ENCODE measurements around the gene KMT2A.
A peak's percentile ranks its signal among the peaks of the same experiment; 100 is the strongest.
"Not testable (repeated sequence)": the region's sequence is repeated elsewhere in the genome, so short reads cannot be mapped to it uniquely, and the experiment has no call there.

KMT2A gene

GRCh38 chr11:118435893-118436624 lies at the start of gene KMT2A:
Gene KMT2A, plus strand, starts transcription at chr11:118436492. Its CDS starts 21 bp downstream, at chr11:118436513.
- DNase-seq (ENCODE audit: low spot score): peak; percentile 100

DNA sequence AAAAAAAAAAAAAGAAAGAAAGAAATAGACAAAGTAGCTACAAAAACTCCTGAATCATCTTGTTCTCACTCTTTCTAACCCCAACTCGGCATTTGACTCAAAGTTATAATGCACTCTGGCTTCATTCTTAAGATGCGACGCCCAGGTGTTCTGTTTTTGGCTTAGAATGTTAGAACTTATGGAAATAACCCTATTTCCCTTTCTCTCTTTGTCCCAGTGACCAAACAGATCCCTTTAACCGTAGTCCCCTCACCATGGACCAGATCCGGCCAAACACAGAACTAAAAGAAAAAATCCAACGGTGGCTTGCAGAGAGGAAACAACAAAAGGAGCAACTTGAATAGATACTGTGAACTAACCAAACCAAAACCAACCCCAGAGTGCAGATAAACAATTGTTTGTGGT lies 40.2 kb upstream of the KMT2A start:
- DNase-seq (ENCODE audit: low spot score): no peak

- DNase-seq (ENCODE audit: low spot score): no peak
These were observed 38.8 kb upstream of the KMT2A start for GRCh38 chr11:118397448-118397847.

GRCh38 chr11:118398791-118399559 lies 37.3 kb upstream of the KMT2A start:
- no peak for DNase-seq (ENCODE audit: low spot score)

- DNase-seq (ENCODE audit: low spot score): peak; percentile 91
These were observed 35.0 kb upstream of the KMT2A start, which contains the start of gene ATP5MG for GRCh38 chr11:118401151-118401879. Gene ATP5MG, plus strand, starts transcription at chr11:118401606. Its CDS starts 60 bp downstream, at chr11:118401666.

DNA sequence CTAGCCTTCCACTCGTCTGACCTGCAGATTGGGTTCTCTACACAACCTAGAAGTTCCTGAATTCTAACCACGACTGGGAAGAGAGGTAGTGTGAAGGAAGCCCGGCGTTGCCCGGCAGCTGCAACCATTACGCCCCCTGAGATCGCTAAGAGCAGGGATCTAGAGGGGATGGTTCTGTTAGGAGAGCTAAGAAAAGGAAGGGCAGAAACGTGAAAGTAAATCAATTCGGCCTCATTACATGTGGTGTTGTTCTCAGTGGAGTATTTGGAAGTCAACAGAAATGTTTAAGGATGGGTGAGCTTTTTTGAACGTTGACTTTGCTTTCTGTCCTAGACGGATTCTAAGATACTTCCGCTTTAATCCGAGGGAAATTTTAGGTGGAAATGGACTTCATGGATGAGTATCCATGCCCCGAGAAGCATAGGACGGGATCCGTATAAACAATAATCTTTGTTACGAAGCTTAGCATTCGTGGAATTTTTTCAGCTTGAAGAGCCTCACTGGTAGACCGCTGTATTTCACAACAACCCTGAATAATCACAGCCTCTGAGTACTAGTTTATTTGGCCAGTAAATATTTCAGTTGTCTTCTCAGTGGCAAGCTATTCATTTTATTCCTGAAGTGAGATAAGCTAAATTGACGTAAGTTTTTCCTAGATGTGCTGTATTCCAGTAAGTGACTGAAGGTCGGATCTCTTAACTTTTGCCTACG lies 34.3 kb upstream of the KMT2A start:
- DNase-seq (ENCODE audit: low spot score): no peak

DNA sequence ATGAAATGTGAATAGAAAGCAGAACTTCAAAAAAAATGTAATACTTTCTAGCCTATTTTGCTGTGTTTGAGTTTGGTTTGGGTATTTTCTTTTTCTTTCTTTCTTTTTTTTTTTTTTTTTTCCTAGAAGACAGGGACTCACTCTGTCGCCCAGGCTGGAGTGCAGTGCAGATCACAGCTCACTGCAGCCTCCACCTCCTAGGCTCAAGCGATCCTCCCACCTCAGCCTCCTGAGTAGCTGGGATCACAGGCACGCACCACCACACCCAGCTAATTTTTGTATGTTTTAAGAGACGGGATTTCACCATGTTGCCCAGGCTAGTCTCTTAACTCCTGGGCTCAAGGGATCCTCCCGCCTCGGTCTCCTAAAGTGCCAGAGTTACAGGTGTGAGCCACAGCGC lies 33.7 kb upstream of the KMT2A start:
- DNase-seq (ENCODE audit: low spot score): not testable (repeated sequence)

GRCh38 chr11:118406599-118407166 lies 29.6 kb upstream of the KMT2A start:
- no peak for DNase-seq (ENCODE audit: low spot score)

DNA sequence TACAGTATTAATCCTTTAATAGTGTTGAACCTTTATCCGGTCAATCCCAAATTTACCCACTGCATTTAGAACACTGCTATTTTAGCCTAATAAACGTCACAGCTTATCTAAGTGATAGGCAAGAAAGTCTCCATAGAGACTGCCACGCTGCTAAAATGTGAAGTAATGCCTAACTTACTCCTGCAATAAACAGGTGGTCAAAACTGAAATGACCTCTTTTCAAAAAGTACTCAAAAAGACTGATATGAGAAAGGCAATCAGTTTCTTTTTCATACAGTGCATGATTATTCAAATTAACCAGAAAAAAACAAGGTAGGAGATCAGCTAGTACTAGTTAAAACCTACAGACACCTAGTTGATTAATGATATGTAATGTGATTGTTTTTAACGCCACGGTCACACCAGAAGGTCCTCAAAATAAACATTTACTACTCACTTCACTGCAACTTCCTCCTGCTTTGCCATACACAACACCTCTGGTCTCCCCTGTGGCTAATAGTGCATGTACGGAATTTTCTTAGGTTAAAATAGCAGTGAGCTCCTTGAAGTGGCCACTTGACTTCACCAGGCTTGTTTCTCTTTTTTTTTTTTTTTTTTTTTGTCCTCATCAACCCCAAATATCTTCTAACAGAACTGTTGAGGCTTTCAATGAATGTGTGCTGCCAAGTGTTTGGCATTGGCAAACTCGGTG lies 26.1 kb upstream of the KMT2A start:
- DNase-seq (ENCODE audit: low spot score): no peak

DNA sequence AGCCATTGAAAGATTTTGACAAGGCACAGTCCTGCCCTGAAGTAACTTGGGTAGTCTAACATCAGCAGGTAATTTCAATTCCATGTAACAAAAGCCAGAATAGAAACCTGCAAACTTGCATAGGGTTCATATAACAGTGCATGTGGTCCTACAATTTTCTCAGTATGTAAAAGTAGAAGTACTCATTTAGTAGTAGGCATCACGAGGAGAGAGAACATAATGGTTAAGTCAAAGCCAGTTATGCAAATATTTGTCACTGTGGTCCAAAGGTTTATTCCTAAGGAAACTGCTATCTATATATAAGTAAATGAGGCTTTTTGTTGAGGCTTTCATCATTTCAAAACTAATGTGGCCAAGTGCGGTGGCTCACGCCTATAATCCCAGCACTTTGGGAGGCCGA lies 24.8 kb upstream of the KMT2A start:
- DNase-seq (ENCODE audit: low spot score): no peak

- DNase-seq (ENCODE audit: low spot score): no peak
These were observed 23.4 kb upstream of the KMT2A start for GRCh38 chr11:118412921-118413320.

DNA sequence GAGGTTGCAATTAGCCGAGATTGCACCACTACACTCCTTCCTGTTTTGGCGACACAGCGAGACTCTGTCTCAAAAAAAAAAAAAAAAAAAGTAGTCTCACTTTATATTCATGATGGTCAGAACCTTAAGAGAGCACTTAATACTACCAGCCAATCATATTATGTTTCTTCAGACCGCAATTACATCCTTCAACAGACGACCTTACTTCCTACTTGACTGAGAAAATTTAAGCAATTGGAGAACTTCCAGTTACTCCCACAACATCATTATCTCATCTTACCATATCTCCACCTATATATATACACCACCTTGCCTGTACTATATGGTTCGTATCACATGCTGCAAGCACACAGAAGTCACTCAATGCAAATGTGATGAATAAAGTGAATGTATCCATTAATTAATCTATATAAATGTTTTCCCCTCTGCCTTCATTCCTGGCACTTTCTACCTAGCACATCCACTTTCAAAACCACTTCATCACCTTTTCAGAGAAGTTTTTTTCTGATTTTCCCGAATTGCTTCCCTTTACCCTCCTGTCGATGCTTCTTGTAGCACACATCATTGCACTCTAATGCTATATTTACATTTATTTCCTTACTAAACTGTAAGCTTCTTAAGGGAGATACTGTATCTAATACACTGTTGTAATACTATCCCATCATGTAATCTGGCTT lies 21.1 kb upstream of the KMT2A start:
- DNase-seq (ENCODE audit: low spot score): no peak

GRCh38 chr11:118415739-118416068 lies 20.6 kb upstream of the KMT2A start:
- no peak for DNase-seq (ENCODE audit: low spot score)

- DNase-seq (ENCODE audit: low spot score): not testable (repeated sequence)
These were observed 19.4 kb upstream of the KMT2A start for GRCh38 chr11:118416900-118417299.

GRCh38 chr11:118417801-118418200 lies 18.5 kb upstream of the KMT2A start:
- no peak for DNase-seq (ENCODE audit: low spot score)

DNA sequence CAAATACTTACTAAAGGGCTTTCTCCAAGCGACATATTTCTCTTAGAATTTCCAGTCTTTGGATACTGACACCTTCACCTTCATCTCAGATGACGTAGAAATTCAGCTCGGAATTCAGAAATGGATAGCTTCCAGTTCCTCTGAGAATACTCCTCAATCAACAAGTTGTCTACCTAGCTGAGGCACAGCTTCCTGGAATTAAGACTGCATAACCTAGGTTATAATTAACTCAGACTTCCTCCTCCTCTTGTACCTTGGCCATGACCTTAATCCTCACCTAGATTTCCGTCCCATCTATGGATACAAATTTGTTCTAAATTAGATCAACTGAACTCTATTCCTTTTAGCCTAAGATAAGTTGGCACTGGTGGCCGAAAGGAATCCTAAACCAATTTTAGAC lies 17.5 kb upstream of the KMT2A start:
- no peak for DNase-seq (ENCODE audit: low spot score)

- no peak for DNase-seq (ENCODE audit: low spot score)
These were observed 8.6 kb upstream of the KMT2A start for GRCh38 chr11:118427707-118428106.

GRCh38 chr11:118430956-118431355 lies 5.3 kb upstream of the KMT2A start:
- DNase-seq (ENCODE audit: low spot score): no peak

GRCh38 chr11:118434123-118434552 lies 2.2 kb upstream of the KMT2A start:
- DNase-seq (ENCODE audit: low spot score): no peak

DNA sequence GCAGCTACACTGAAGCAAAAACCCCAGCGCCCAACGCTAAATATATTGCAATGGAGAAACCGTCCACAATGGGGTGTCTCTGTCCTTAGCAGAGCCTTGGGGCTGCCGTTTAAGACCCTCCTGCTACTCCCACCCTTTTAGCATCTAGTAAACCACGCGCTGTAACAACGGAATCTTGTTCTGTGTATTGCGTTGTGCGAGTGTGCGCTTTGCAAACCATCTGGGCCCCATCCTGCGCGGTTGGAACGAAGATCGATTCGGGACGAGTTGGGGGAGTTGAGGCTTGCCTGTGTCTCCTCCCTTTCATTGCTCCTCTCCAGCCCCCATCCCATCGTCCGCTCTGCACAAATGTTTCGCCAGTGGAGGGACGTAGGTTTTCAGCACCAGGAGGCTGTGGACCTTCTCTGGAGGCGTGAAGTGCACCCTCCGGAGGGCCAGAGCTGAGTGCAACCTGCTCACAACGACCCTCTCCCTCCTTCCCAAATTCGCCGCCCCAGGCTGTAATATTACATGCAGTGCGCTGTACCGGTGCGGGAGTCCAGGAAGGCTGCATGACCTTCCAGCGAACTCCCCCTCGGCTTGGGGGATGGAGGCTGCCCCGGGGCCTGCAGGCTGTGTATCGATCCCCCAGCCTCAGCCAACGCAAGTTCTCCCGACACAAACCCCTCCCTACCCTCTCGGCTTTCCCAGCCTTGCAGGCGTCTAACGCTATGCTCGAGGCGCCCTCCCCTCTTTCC lies 1.6 kb upstream of the KMT2A start:
- DNase-seq (ENCODE audit: low spot score): peak; percentile 72
